HFFc6 (cell line): ENCODE results near the gene UCKL1. TPM values are rescaled to one million over a fixed set of nuclear protein-coding genes. Genes with fewer than 3 reads are reported as not detected.

Experiments used
- DNase-seq: peaks from one replicate; pipeline ENCODE4 v3.0.0-alpha.2; 2018
- H3K27ac Mint-ChIP-seq: 2 replicates; pipeline ENCODE4 v1.8.0; 2020; ENCODE audit warnings: mild to moderate bottlenecking, mixed read lengths
- H3K27me3 Mint-ChIP-seq: 2 replicates; pipeline ENCODE4 v1.8.0; 2021; ENCODE audit warnings: mild to moderate bottlenecking, moderate library complexity, mixed read lengths; ENCODE audit not compliant: insufficient read depth
- H3K36me3 Mint-ChIP-seq: 2 replicates; pipeline ENCODE4 v1.8.0; 2021; ENCODE audit warnings: low read depth, mixed read lengths
- H3K4me1 Mint-ChIP-seq: 2 replicates; pipeline ENCODE4 v1.8.0; 2020; ENCODE audit warnings: low read depth, mixed read lengths
- H3K4me3 Mint-ChIP-seq: 2 replicates; pipeline ENCODE4 v1.8.0; 2020; ENCODE audit warnings: mild to moderate bottlenecking, moderate library complexity, mixed read lengths
- H3K9me3 Mint-ChIP-seq: 2 replicates; pipeline ENCODE4 v1.8.0; 2020; ENCODE audit warnings: mild to moderate bottlenecking, mixed read lengths
- total RNA-seq, 6 experiments: library from RNA; stranded (reverse); fragmentation: NEBNext Ultra II Directional; extraction: Animal tissue kit (Norgen Biotek cat#: 25700); gene quantifications; 2 replicates in 1 of 6; 3 replicates in 5 of 6; pipeline ENCODE4 v1.2.3, GENCODE V29; 2021
- TF ChIP-seq, protein P1 (sequence below): fragments of 200-600 bp; sonication (generic); IDR thresholded peaks from 2 replicates; pipeline ENCODE4 v1.5.0; 2021; ENCODE audit warnings: antibody characterized with exemption, mild to moderate bottlenecking

Gene UCKL1
- total RNA-seq, 6 experiments from 2014 or later = 17.2 to 21.7 (median 19.4) TPM

DNA sequence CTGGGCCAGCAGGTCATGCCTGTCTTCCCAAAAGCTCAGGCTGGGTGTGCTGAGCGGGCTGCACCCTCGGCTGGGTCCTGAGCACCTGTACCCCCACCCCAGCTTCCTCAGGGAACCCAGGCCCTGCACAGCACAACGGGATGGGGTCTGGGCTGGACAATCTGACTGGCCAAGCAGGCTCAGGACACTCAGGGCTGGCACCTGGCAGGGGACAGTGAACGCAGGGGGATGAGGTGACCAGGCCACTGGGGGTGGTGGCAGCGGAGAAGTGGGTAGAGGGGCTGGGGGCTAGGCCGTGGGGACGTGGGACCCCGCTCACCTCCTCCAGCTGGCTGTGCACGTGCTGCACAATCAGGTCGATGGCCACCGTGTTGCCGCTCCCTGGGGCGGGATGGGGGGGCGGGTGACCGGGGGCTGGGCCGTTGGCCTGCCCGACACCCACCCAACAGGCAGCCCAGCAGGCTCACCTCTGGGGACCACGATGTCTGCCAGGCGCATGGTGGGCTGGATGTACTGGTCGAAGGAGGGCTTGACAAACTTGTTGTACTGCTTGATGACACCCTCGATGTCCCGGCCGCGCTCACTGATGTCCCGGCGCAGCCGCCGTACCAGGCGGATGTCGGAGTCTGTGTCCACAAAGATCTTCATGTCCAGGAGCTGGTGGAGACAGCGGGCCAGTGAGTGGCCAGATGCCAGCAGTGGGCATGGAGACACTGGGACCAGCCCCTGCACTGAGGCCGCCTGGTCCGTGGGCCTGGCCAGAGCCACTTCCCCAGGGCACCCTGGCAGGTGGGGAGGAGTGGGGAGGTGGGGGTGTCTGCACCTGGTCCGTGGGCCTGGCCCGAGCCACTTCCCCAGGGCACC lies 11.9 kb downstream of the UCKL1 start:
- peaks cover 4% of the 10 kb centered on the region; the same call in 1 of the 2 replicates for H3K36me3 Mint-ChIP-seq
- peaks cover 19% of the 10 kb centered on the region for H3K4me1 Mint-ChIP-seq
- H3K9me3 Mint-ChIP-seq = no peaks in the 10 kb centered on the region
- no peak overlapping the region for H3K4me3 Mint-ChIP-seq
- TF ChIP-seq, protein P1, sequence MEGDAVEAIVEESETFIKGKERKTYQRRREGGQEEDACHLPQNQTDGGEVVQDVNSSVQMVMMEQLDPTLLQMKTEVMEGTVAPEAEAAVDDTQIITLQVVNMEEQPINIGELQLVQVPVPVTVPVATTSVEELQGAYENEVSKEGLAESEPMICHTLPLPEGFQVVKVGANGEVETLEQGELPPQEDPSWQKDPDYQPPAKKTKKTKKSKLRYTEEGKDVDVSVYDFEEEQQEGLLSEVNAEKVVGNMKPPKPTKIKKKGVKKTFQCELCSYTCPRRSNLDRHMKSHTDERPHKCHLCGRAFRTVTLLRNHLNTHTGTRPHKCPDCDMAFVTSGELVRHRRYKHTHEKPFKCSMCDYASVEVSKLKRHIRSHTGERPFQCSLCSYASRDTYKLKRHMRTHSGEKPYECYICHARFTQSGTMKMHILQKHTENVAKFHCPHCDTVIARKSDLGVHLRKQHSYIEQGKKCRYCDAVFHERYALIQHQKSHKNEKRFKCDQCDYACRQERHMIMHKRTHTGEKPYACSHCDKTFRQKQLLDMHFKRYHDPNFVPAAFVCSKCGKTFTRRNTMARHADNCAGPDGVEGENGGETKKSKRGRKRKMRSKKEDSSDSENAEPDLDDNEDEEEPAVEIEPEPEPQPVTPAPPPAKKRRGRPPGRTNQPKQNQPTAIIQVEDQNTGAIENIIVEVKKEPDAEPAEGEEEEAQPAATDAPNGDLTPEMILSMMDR = no peak
- peaks cover 4% of the 10 kb centered on the region for H3K27me3 Mint-ChIP-seq
- H3K27ac Mint-ChIP-seq = no peak overlapping the region
- no peak for DNase-seq

DNA sequence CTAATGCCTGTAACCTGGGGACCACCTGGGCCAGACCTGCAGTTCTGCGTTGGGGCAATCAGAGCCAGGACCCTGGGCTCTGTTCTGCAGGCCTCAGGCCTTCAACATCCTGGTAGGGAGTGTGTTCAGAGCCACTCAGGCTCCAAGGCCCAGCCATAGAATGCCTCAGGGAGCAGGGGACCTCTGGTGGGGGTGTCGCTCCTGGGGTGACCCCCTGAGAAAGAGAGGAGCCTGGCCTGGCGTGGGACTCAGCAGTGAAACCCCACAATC lies 12.5 kb downstream of the UCKL1 start:
- H3K9me3 Mint-ChIP-seq = no peaks in the 10 kb centered on the region
- DNase-seq = no peak
- TF ChIP-seq, protein P1 = no peak
- H3K4me3 Mint-ChIP-seq = no peak overlapping the region
- H3K36me3 Mint-ChIP-seq = peaks cover 4% of the 10 kb centered on the region; the same call in 1 of the 2 replicates
- H3K4me1 Mint-ChIP-seq = peaks cover 13% of the 10 kb centered on the region
- no peak overlapping the region for H3K27ac Mint-ChIP-seq
- peaks cover 4% of the 10 kb centered on the region for H3K27me3 Mint-ChIP-seq

DNA sequence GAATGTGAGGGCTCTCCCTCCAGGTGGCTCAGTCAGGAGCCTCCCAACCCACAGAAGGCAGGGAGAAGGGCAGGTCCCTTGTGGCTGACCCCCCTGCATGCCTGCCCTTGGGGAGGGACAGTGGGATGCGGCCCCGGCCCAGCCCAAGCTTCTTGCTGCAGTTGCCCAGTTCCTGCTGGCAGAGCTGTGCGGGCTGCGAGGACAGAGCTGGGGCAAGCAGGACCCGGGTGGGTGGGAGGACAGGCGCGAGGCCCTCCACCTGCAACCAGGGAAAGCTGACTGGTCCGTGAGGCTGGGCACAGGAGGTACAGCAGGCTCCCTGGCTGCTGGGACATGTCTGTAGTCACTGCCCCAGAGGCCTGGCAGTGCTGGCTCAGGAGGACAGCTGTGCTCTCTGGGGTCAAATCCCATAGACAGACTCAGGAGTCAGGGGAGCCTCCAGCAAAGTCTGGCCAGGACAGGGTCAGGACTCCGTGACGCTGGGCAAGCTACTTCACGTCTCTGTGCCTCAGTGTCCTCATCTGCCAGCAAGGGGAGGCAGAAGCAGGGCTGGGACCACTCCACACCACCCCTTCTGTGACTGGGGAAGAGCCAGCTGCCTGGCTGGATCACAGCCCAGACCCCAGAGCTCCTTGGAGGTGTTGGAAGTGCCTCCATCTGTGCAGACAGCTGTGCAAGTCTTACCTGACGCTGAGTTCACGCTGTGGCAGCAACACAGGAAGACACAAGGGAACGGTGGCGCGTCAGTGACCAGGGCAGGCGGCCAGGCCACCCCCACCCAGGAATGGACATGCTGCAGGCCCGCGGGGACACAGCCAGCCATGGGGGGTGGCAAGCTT lies 13.0 kb downstream of the UCKL1 start:
- Mint-ChIP-seq H3K36me3 (peaks cover 2% of the 10 kb centered on the region; the same call in 1 of the 2 replicates), H3K27me3 (peaks cover 4% of the 10 kb centered on the region), H3K4me3 (no peak overlapping the region), H3K4me1 (peaks cover 7% of the 10 kb centered on the region), H3K9me3 (no peaks in the 10 kb centered on the region), H3K27ac (no peak overlapping the region)
- DNase-seq = no peak
- TF ChIP-seq, protein P1 = no peak

DNA sequence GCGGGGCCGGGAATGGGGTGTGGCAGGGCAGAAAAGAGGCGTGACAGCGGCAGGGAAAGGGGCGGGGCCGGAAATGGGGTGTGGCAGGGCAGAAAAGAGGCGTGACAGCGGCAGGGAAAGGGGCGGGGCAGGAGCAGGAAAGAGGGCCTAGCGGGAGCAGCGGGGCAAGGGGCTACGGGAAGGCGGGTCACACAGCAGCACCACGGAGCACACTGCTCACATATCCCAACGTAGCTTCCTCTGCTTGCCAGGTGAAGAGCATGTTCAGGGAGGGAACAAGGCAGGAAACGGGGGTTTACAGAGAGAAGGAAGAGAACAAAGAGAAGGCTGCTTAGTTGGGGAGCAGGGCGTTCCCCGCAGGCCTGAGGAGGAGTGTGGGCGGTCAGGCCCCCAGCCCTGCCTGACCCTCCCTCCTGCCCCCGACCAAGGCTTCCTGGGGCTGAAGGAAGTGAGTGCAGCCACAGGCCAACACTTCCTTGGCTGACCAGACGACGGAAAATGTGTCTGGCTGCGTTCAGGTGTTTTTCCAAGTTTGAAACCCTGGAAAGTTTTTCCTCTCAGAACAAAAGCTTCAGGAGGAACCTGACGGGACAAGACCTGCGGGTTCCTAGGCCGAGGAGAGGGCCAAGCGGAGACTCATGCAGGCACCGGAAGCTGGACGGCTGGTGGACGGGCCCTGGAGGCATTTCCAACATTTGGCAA lies 13.8 kb downstream of the UCKL1 start:
- H3K4me1 Mint-ChIP-seq = peaks cover 5% of the 10 kb centered on the region; the same call in 1 of the 2 replicates

More for the DNA sequence above, 13.8 kb downstream of the UCKL1 start:
- peaks cover 4% of the 10 kb centered on the region for H3K27me3 Mint-ChIP-seq
- DNase-seq = no peak
- TF ChIP-seq, protein P1 = no peak
- H3K36me3 Mint-ChIP-seq = peaks cover 6% of the 10 kb centered on the region; the same call in 1 of the 2 replicates
- H3K9me3 Mint-ChIP-seq = no peaks in the 10 kb centered on the region
- no peak overlapping the region for H3K4me3 Mint-ChIP-seq
- H3K27ac Mint-ChIP-seq = no peak overlapping the region; the same call in 1 of the 2 replicates
